ENCODE data around the gene SF3B4.
"Not testable (repeated sequence)": the region's sequence is repeated elsewhere in the genome, so short reads cannot be mapped to it uniquely, and the experiment has no call there.

Gene SF3B4

DNA sequence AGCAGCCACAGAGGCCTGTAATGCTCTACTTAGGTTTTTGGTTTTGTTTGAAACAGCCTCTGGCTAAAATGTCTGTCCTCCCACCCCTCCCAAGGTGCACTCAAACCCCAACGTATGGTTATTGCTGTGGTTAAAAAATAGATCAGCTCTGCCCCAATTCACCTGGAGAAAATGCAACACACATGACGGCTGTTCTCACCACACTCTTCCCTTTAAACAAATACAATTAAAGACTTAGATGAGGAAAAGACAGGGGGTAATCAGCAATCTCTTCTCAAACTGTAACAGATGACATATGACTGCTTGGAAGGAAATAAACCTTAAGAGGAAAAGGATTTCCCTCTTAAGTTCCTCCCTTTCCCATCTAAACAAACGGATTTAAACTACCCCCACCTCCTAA, 15.3 kb upstream of the SF3B4 start:
- TF ChIP-seq CTCF (IDR thresholded peaks at IDR 0.05; ENCODE audit: low read depth, low read length, missing control alignments), result no peak
- in situ Hi-C loops (cut with HindIII; ENCODE audit: low sequenced_read_pairs), result no loop called here
- DNase-seq (ENCODE audit: low read depth), result no peak
- H3K4me3 ChIP-seq (ENCODE audit: low read depth, low read length), result no peak overlapping the region

- no peak overlapping the region for H3K4me3 ChIP-seq (ENCODE audit: low read depth, low read length)
- peak; percentile 58 for TF ChIP-seq CTCF (IDR thresholded peaks at IDR 0.05; ENCODE audit: low read depth, low read length, missing control alignments)
- in situ Hi-C loops (cut with HindIII; ENCODE audit: low sequenced_read_pairs), result no loop called here
- DNase-seq (ENCODE audit: low read depth), result no peak
Observed at GRCh38 chr1:149942207-149942606, 14.6 kb upstream of the SF3B4 start.

GRCh38 chr1:149940427-149940826, 12.8 kb upstream of the SF3B4 start:
- no peak for DNase-seq (ENCODE audit: low read depth)
- TF ChIP-seq CTCF (IDR thresholded peaks at IDR 0.05; ENCODE audit: low read depth, low read length, missing control alignments), result no peak
- in situ Hi-C loops (cut with HindIII; ENCODE audit: low sequenced_read_pairs), result no loop called here
- no peak overlapping the region for H3K4me3 ChIP-seq (ENCODE audit: low read depth, low read length)

- DNase-seq (ENCODE audit: low read depth); in situ Hi-C loops (cut with HindIII; ENCODE audit: low sequenced_read_pairs); H3K4me3 ChIP-seq (ENCODE audit: low read depth, low read length): not testable (repeated sequence)
Observed at GRCh38 chr1:149938668-149939003, 11.0 kb upstream of the SF3B4 start.

DNA sequence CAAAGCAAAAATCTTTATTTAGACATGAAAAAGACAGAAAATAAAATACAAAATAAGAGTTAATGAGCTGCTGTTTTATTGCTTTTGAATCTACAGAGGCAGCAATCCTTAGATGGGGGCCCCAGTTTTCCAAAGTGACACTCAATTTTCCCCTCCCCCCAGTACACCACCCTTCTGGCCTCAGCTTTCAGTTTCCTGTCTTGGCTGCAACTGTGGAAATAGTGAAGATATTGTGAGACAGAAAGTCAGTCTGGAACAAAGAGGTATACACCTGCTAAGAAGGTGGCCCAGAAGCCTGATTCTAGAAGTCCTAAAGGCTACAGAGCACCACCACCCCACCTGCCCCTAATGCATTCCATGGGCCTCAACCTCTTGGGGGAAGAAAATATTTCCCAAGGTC, 10.2 kb upstream of the SF3B4 start:
- no peak for DNase-seq (ENCODE audit: low read depth)
- no peak overlapping the region for H3K4me3 ChIP-seq (ENCODE audit: low read depth, low read length)
- TF ChIP-seq CTCF (IDR thresholded peaks at IDR 0.05; ENCODE audit: low read depth, low read length, missing control alignments), result no peak
- in situ Hi-C loops (cut with HindIII; ENCODE audit: low sequenced_read_pairs), result no loop called here

DNA sequence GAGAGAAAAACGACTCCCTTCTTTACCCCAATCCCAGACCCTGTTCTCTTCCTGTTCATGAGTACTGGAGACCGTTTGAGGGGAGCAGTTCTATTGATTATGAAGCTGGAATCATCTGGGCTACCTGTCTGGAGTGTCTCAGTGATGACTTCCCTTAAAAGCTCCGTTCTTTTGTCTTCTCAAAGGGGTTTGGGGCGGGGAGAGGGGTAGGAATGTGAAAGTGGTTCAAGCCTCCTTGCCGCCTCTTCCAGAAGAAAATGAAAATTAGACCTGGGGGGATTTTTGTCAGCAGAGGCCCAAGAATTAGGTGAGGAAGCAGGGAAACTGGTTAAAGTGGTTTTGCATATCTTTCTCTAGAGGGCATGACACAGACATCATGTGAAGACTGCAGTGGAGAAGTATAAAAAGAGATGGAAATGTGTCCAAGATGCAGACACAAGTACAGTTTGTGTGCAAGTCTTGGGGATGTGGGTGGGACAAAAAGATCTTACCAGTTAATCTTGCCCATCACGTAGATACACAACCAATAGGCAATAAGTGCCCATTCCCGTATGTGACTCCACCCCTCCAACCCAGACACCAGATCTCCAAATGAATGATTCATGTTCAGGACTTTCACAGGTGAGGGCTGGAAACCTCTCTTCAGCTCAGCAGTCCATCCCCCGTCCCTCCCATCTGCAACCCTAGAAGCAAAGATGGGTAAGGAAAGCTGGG, 9.5 kb upstream of the SF3B4 start:
- in situ Hi-C loops (cut with HindIII; ENCODE audit: low sequenced_read_pairs), result no loop called here
- DNase-seq (ENCODE audit: low read depth), result no peak
- H3K4me3 ChIP-seq (ENCODE audit: low read depth, low read length), result peak overlapping the region; percentile 73
- peak; percentile 7 for TF ChIP-seq CTCF (IDR thresholded peaks at IDR 0.05; ENCODE audit: low read depth, low read length, missing control alignments)

GRCh38 chr1:149936170-149936991, 8.8 kb upstream of the SF3B4 start, which contains the start of gene MTMR11:
Gene MTMR11 (minus strand): TSS chr1:149936879. CDS start chr1:149936647, 232 bp downstream.
- peak within 1 kb of the TSS; percentile 73 for H3K4me3 ChIP-seq (ENCODE audit: low read depth, low read length)
- in situ Hi-C loops (cut with HindIII; ENCODE audit: low sequenced_read_pairs), result no loop called here
- no peak for DNase-seq (ENCODE audit: low read depth)
- no peak for TF ChIP-seq CTCF (IDR thresholded peaks at IDR 0.05; ENCODE audit: low read depth, low read length, missing control alignments)
